GM12878 (cell line): ENCODE results near the gene CDC14A. TPM values are rescaled to one million over a fixed set of nuclear protein-coding genes. Genes with fewer than 3 reads are reported as not detected.
"Not testable (repeated sequence)": the region's sequence is repeated elsewhere in the genome, so short reads cannot be mapped to it uniquely, and the experiment has no call there.

ENCODE experiments used
- ATAC-seq: fragments of 200-7000 bp; cut with Tn5 transposase; 3 replicates; pipeline ENCODE4 v1.9.1; 2020; ENCODE audit warnings: mild to moderate bottlenecking, moderate library complexity
- BruUV-seq: library from RNA; stranded (reverse); fragments of 400-500 nt; replicated peaks from 2 replicates; lab custom pipeline; 2021; lab: Mats Ljungman, UMichigan
- CTCF ChIA-PET: fragments of 300-600 bp; sonication (Branson Sonifier 250); formaldehyde crosslinking; extraction: SDS; loops from one replicate; lab custom pipeline; 2021; ENCODE audit warnings: inconsistent platforms; lab: Yijun Ruan, JAX
- POLR2A ChIA-PET: fragments of 350-600 bp; formaldehyde crosslinking; extraction: SDS; loops from one replicate; lab custom pipeline; 2021; ENCODE audit warnings: inconsistent platforms; lab: Charles Lee
- RAD21 ChIA-PET: fragments of 300-600 bp; sonication (Branson Sonifier 250); formaldehyde crosslinking; loops from one replicate; lab custom pipeline; 2023; ENCODE audit warnings: antibody characterized with exemption; ENCODE audit not compliant: unreplicated experiment; lab: Charles Lee
- SMC1A ChIA-PET: fragments of 300-600 bp; sonication (Branson Sonifier 250); formaldehyde crosslinking; loops from one replicate; lab custom pipeline; 2023; ENCODE audit not compliant: unreplicated experiment, uncharacterized antibody; lab: Charles Lee
- DNase-seq: peaks from one replicate; pipeline ENCODE4 v3.0.0-alpha.2; 2011; ENCODE audit warnings: low read depth, low spot score
- FAIRE-seq: peaks from 3 replicates; lab custom pipeline; 2011; peaks lifted over from hg19 to GRCh38; lab: Jason Lieb, UNC
- H2AFZ ChIP-seq: 2 replicates; pipeline ENCODE4 v1.6.0; 2011; ENCODE audit warnings: low read depth, low read length, control low read depth; ENCODE audit not compliant: control insufficient read depth
- H3K27ac ChIP-seq: 2 replicates; pipeline ENCODE4 v1.5.1; 2011; ENCODE audit warnings: control low read depth; ENCODE audit not compliant: control insufficient read depth, insufficient read depth
- H3K27me3 ChIP-seq, 2 experiments: replicated peaks in 1 of 2; 2 replicates each; pipeline versions ENCODE4 v1.6.0 to v1.6.1; 2011; ENCODE audit warnings: low read length in 1 of 2; ENCODE audit not compliant: control insufficient read depth in 2 of 2, insufficient read depth in 2 of 2
- H3K36me3 ChIP-seq, 2 experiments: 2 replicates each; pipeline ENCODE4 v1.5.1; 2011; ENCODE audit warnings: low read length in 1 of 2; ENCODE audit not compliant: control insufficient read depth in 2 of 2, insufficient read depth in 2 of 2
- H3K4me1 ChIP-seq: 2 replicates; pipeline ENCODE4 v1.6.1; 2011; ENCODE audit warnings: mild to moderate bottlenecking, low read length, moderate library complexity, mixed read lengths; ENCODE audit not compliant: control insufficient read depth, insufficient read depth
- H3K4me2 ChIP-seq: 2 replicates; pipeline ENCODE4 v1.6.0; 2011; ENCODE audit warnings: control low read depth; ENCODE audit not compliant: control insufficient read depth, insufficient read depth
- H3K4me3 ChIP-seq: fragments of 200-600 bp; sonication (generic); 2 replicates; pipeline ENCODE4 v1.5.1; 2016
- H3K79me2 ChIP-seq: 2 replicates; pipeline ENCODE4 v1.6.0; 2011; ENCODE audit warnings: low read length; ENCODE audit not compliant: control insufficient read depth, insufficient read depth
- H3K9ac ChIP-seq: 2 replicates; pipeline ENCODE4 v1.8.0; 2011; ENCODE audit warnings: low read length, control low read depth, mixed read lengths; ENCODE audit not compliant: control insufficient read depth, insufficient read depth
- H3K9me3 ChIP-seq: replicated peaks from 3 replicates; pipeline ENCODE4 v1.5.1; 2011; ENCODE audit warnings: mild to moderate bottlenecking, low read length; ENCODE audit not compliant: control insufficient read depth, insufficient read depth
- H4K20me1 ChIP-seq: 2 replicates; pipeline ENCODE4 v1.6.0; 2011; ENCODE audit not compliant: control insufficient read depth, insufficient read depth
- CHD2 ChIP-seq: IDR thresholded peaks from 2 replicates; pipeline ENCODE4 v1.6.1; 2011; ENCODE audit warnings: low read depth, low read length, improper control_type of control experiment, borderline replicate concordance
- IKZF1 ChIP-seq: fragments of 450-650 bp; conservative IDR thresholded peaks from 2 replicates; pipeline ENCODE4 v1.6.1; 2017; ENCODE audit warnings: antibody characterized with exemption, mild to moderate bottlenecking
- KLF5 ChIP-seq: fragments of 450-650 bp; IDR thresholded peaks from 2 replicates; pipeline ENCODE4 v1.6.1; 2014; ENCODE audit warnings: mild to moderate bottlenecking; ENCODE audit not compliant: partially characterized antibody
- WGBS: methylation state at CpG from one replicate; pipeline ENCODE4 v1.1.6; 2016; ENCODE audit warnings: low lambda C conversion rate; ENCODE audit not compliant: insufficient replicate concordance, insufficient coverage; ENCODE audit errors: missing lambda C conversion rate; 5-methylcytosine and 5-hydroxymethylcytosine counted together
- in situ Hi-C: fragments of 300-500 bp; cut with MboI; formaldehyde crosslinking; loops from 9 replicates; pipeline ENCODE4 v1.14.3; 2018; ENCODE audit warnings: mixed read lengths
- intact Hi-C: fragments of 100-400 bp; cut with micrococcal nuclease; formaldehyde crosslinking; loops from one replicate; pipeline ENCODE4 v1.14.2; 2022; ENCODE audit not compliant: unreplicated experiment
- polyA plus RNA-seq, 11 experiments: library from polyadenylated mRNA; depleted of rRNA in 4 of 11; unstranded in 6 of 11; stranded (reverse) in 5 of 11; fragments of >200 nt; fragmentation: Nextera tagmentation in 4 of 11; fragmentation: Illumina TruSeq in 1 of 11; extraction: Ambion mirVana in 4 of 11; extraction: Trizol in 1 of 11; gene quantifications; 1 replicate in 1 of 11; 2 replicates in 10 of 11; pipeline versions ENCODE4 v1.2.1 to v1.2.3, GENCODE V29; 2011 to 2016; ENCODE audit warnings: inconsistent platforms in 2 of 11, missing spikeins in 2 of 11, low read depth in 1 of 11
- total RNA-seq, 4 experiments: library from RNA; depleted of rRNA in 3 of 4; stranded (reverse); fragments of >200 nt in 3 of 4; fragmentation: Illumina TruSeq in 1 of 4; extraction: Trizol in 1 of 4; gene quantifications; 2 replicates each; pipeline versions ENCODE4 v1.2.1 to v1.2.3, GENCODE V29; 2013 to 2021
- TF ChIP-seq, protein P1 (sequence below): fragments of 450-650 bp; IDR thresholded peaks from 2 replicates; pipeline ENCODE4 v1.6.1; 2017; ENCODE audit warnings: mild to moderate bottlenecking, moderate library complexity

The CDC14A gene
- total and polyA plus RNA-seq, 10 of the 15 experiments (the other 5 are each of a cell fraction or from before 2014, with no cell fraction given), result 1.5 to 7.1 (median 5.5) TPM

- DNase-seq (no peak), ATAC-seq (no peak), FAIRE-seq (no peak)
- ChIA-PET RAD21 (interaction anchor here (1.1 to 2.3 kb wide), 2 partner anchors 9 to 18 kb away, joined by 3 to 13 read pairs; no protein-coding TSS in a partner anchor), CTCF (interaction anchor here (2.2 kb wide), 1 partner anchor 13 kb away, joined by 8 read pairs; the partner anchor contains the start of gene CDC14A), POLR2A (interaction anchor here (1.4 to 1.9 kb wide), 2 partner anchors 9 to 16 kb away, joined by 10 to 12 read pairs; no protein-coding TSS in a partner anchor), SMC1A (interaction anchor here (0.7 to 2.0 kb wide), 3 partner anchors 11 to 227 kb away, joined by 3 to 8 read pairs (median 4); no protein-coding TSS in a partner anchor)
- intact Hi-C loops, result no loop called here
- Histone ChIP-seq H4K20me1 (no peaks in the 10 kb centered on the region), H3K36me3 (no peaks in the 10 kb centered on the region; a peak in 1 of 4 replicates), H3K9ac (no peak overlapping the region), H3K4me2 (no peak overlapping the region), H3K4me3 (no peak overlapping the region), H3K27ac (no peak overlapping the region), H2AFZ (no peak overlapping the region), H3K4me1 (no peaks in the 10 kb centered on the region; the same call in 1 of the 2 replicates), H3K79me2 (no peaks in the 10 kb centered on the region; the same call in 1 of the 2 replicates), H3K9me3 (no peaks in the 10 kb centered on the region; the same call in 2 of the 3 replicates), H3K27me3 (no peaks in the 10 kb centered on the region)
- WGBS, result 100% methylated on average over 1 of the region's 1 CpG
- in situ Hi-C loops, result no loop called here
- BruUV-seq, result no TSS peak
- no peak for TF ChIP-seq CHD2
- TF ChIP-seq IKZF1, result no peak
- no peak for TF ChIP-seq KLF5
- TF ChIP-seq, protein P1, sequence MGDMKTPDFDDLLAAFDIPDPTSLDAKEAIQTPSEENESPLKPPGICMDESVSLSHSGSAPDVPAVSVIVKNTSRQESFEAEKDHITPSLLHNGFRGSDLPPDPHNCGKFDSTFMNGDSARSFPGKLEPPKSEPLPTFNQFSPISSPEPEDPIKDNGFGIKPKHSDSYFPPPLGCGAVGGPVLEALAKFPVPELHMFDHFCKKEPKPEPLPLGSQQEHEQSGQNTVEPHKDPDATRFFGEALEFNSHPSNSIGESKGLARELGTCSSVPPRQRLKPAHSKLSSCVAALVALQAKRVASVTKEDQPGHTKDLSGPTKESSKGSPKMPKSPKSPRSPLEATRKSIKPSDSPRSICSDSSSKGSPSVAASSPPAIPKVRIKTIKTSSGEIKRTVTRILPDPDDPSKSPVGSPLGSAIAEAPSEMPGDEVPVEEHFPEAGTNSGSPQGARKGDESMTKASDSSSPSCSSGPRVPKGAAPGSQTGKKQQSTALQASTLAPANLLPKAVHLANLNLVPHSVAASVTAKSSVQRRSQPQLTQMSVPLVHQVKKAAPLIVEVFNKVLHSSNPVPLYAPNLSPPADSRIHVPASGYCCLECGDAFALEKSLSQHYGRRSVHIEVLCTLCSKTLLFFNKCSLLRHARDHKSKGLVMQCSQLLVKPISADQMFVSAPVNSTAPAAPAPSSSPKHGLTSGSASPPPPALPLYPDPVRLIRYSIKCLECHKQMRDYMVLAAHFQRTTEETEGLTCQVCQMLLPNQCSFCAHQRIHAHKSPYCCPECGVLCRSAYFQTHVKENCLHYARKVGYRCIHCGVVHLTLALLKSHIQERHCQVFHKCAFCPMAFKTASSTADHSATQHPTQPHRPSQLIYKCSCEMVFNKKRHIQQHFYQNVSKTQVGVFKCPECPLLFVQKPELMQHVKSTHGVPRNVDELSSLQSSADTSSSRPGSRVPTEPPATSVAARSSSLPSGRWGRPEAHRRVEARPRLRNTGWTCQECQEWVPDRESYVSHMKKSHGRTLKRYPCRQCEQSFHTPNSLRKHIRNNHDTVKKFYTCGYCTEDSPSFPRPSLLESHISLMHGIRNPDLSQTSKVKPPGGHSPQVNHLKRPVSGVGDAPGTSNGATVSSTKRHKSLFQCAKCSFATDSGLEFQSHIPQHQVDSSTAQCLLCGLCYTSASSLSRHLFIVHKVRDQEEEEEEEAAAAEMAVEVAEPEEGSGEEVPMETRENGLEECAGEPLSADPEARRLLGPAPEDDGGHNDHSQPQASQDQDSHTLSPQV, result no peak
Observed at GRCh38 chr1:100366209-100366525, 13.9 kb downstream of the CDC14A start.

DNA sequence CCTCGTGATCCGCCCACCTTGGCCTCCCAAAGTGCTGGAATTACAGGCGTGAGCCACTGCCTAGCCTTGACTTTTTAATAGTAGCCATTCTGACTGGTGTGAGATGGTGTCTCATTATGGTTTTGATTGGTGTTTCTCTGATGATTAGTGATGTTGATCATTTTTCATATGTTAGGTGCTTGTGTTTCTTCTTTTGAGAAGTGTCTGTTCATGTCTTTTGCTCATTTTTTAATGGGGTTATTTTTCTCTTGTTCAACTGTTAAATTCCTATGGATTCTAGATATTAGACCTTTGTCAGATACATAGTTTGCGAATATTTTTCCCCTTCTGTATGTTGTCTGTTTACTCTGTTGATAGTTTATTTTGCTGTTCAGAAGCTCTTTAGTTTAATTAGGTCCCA is 17.0 kb downstream of the CDC14A start:
- H4K20me1 ChIP-seq, FAIRE-seq, intact Hi-C loops, DNase-seq, H3K9ac ChIP-seq, H3K9me3 ChIP-seq, H3K27ac ChIP-seq, ATAC-seq, H2AFZ ChIP-seq, H3K79me2 ChIP-seq, in situ Hi-C loops, RAD21 ChIA-PET, H3K4me2 ChIP-seq, H3K4me3 ChIP-seq, H3K36me3 ChIP-seq, BruUV-seq, H3K27me3 ChIP-seq, H3K4me1 ChIP-seq: not testable (repeated sequence)
- 97% methylated on average over 4 of the region's 4 CpGs for WGBS
- ChIA-PET CTCF (interaction anchor here (0.6 to 0.9 kb wide), 3 partner anchors 10 to 255 kb away, joined by 3 to 5 read pairs (median 4); no protein-coding TSS in a partner anchor), POLR2A (interaction anchor here (0.7 kb wide), 1 partner anchor 14 kb away, joined by 4 read pairs; no protein-coding TSS in a partner anchor), SMC1A (interaction anchor here (0.8 kb wide), 2 partner anchors 72 to 174 kb away, joined by 3 read pairs; no protein-coding TSS in a partner anchor)

- peaks cover 16% of the 10 kb centered on the region for H3K4me1 ChIP-seq
- H3K79me2 ChIP-seq, H3K27ac ChIP-seq, SMC1A ChIA-PET, H3K9me3 ChIP-seq, H3K4me2 ChIP-seq, in situ Hi-C loops, RAD21 ChIA-PET, CTCF ChIA-PET, H2AFZ ChIP-seq, ATAC-seq, H3K4me3 ChIP-seq, DNase-seq, POLR2A ChIA-PET, intact Hi-C loops, H3K9ac ChIP-seq, BruUV-seq, H4K20me1 ChIP-seq, H3K27me3 ChIP-seq, FAIRE-seq, H3K36me3 ChIP-seq: not testable (repeated sequence)
- 96% methylated on average over 3 of the region's 5 CpGs for WGBS
Observed at GRCh38 chr1:100373953-100374352, 21.6 kb downstream of the CDC14A start.
